Cardiac muscle cell (in vitro differentiated cells and primary cell): ENCODE results near the gene JAKMIP2. TPM values are rescaled to one million over a fixed set of nuclear protein-coding genes. Genes with fewer than 3 reads are reported as not detected.

Experiments used
- DNase-seq, 2 donors: peaks; one replicate each; pipeline versions ENCODE4 v3.0.0 to v3.0.0-alpha.2; 2010 to 2017; ENCODE audit warnings: low read depth in 1 of 2, low spot score in 1 of 2
- H3K27ac ChIP-seq: fragments of 200-600 bp; sonication (generic); 2 replicates; pipeline ENCODE4 v1.5.1; 2016
- H3K27me3 ChIP-seq: fragments of 200-600 bp; sonication (generic); 2 replicates; pipeline ENCODE4 v1.6.0; 2016; ENCODE audit warnings: control low read depth
- H3K36me3 ChIP-seq: fragments of 200-600 bp; sonication (generic); 2 replicates; pipeline ENCODE4 v1.5.1; 2016; ENCODE audit warnings: control low read depth
- H3K4me1 ChIP-seq: fragments of 200-600 bp; sonication (generic); 2 replicates; pipeline ENCODE4 v1.8.1; 2017; ENCODE audit warnings: low read depth, mild to moderate bottlenecking, mixed run types
- H3K4me3 ChIP-seq: fragments of 200-600 bp; sonication (generic); 2 replicates; pipeline ENCODE4 v1.5.1; 2016; ENCODE audit warnings: mild to moderate bottlenecking
- H3K9me3 ChIP-seq: fragments of 200-600 bp; sonication (generic); 2 replicates; pipeline ENCODE4 v1.5.1; 2017; ENCODE audit warnings: low read depth, mild to moderate bottlenecking, control low read depth
- polyA plus RNA-seq: library from polyadenylated mRNA; unstranded; fragments of >200 nt; fragmentation: Nextera tagmentation; extraction: Ambion mirVana; gene quantifications from 2 replicates; pipeline ENCODE4 v1.2.1, GENCODE V29; 2016
- total RNA-seq: library from RNA; depleted of rRNA; stranded (reverse); fragments of >200 nt; gene quantifications from 2 replicates; pipeline ENCODE4 v1.2.3, GENCODE V29; 2016
- TF ChIP-seq, protein P1 (sequence below): IDR thresholded peaks from 2 replicates; pipeline ENCODE4 v1.5.1; 2012; ENCODE audit warnings: low read depth, mild to moderate bottlenecking, low read length

JAKMIP2 gene
- total and polyA plus RNA-seq, 2 experiments from 2014 or later, result 14.5 to 15.9 TPM

DNA sequence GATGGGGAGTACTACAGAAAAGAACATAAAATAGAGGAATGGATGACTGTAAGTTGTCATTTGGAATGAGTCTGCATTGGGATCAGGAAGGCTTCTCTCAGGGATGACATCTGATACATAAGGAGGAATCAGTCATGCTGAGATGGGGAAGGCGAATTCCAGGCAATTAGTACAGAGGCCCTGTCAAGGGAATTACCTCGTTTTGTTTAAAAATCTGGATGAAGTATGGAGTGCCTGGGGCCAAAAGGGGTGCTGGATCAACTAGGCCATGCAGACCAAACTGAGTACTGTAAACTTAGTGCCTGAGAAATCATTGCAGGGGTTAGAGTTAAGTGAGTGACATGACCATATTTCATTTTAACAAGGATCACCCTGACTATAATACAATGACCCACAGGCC, 30.5 kb downstream of the JAKMIP2 start:
- DNase-seq, result no peak
- H3K27me3 ChIP-seq, result no peaks in the 10 kb centered on the region
- H3K9me3 ChIP-seq, result no peaks in the 10 kb centered on the region
- H3K4me1 ChIP-seq, result peaks cover 12% of the 10 kb centered on the region
- TF ChIP-seq, protein P1, sequence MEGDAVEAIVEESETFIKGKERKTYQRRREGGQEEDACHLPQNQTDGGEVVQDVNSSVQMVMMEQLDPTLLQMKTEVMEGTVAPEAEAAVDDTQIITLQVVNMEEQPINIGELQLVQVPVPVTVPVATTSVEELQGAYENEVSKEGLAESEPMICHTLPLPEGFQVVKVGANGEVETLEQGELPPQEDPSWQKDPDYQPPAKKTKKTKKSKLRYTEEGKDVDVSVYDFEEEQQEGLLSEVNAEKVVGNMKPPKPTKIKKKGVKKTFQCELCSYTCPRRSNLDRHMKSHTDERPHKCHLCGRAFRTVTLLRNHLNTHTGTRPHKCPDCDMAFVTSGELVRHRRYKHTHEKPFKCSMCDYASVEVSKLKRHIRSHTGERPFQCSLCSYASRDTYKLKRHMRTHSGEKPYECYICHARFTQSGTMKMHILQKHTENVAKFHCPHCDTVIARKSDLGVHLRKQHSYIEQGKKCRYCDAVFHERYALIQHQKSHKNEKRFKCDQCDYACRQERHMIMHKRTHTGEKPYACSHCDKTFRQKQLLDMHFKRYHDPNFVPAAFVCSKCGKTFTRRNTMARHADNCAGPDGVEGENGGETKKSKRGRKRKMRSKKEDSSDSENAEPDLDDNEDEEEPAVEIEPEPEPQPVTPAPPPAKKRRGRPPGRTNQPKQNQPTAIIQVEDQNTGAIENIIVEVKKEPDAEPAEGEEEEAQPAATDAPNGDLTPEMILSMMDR, result no peak
- H3K27ac ChIP-seq, result no peak overlapping the region
- no peak overlapping the region for H3K4me3 ChIP-seq
- no peaks in the 10 kb centered on the region for H3K36me3 ChIP-seq

GRCh38 chr5:147751156-147751830, 31.2 kb downstream of the JAKMIP2 start:
- Histone ChIP-seq H3K27me3 (no peaks in the 10 kb centered on the region), H3K4me1 (peaks cover 12% of the 10 kb centered on the region), H3K36me3 (no peaks in the 10 kb centered on the region), H3K27ac (no peak overlapping the region), H3K4me3 (no peak overlapping the region), H3K9me3 (no peaks in the 10 kb centered on the region)
- DNase-seq, result no peak
- TF ChIP-seq, protein P1, result no peak

- TF ChIP-seq, protein P1, result no peak
- H3K4me1 ChIP-seq, result peaks cover 12% of the 10 kb centered on the region
- H3K27me3 ChIP-seq, result no peaks in the 10 kb centered on the region
- H3K9me3 ChIP-seq, result no peaks in the 10 kb centered on the region
- no peak for DNase-seq
- no peaks in the 10 kb centered on the region for H3K36me3 ChIP-seq
- no peak overlapping the region for H3K27ac ChIP-seq
- no peak overlapping the region for H3K4me3 ChIP-seq
Observed at GRCh38 chr5:147750065-147750464, 32.5 kb downstream of the JAKMIP2 start.

DNA sequence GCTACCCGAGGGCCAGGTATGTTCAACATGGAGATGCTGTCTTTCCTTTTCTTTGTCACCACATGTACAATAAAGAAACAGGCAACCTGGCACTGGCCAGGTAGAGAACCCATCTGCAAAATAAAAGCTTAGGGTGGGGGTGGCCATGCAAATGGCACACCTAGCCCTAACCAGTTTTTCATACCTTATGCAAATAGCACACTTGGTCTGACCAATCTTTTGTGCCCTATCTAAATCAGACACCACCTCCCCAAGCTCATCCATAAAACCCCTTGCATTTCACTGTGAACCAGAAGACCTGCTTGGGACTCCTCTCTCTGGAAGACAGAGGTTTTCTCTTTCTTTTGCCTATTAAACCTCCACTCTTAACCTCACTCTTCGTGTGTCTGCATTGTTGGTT, 33.9 kb downstream of the JAKMIP2 start:
- H3K4me3 ChIP-seq, result no peak overlapping the region
- H3K36me3 ChIP-seq, result no peaks in the 10 kb centered on the region
- H3K9me3 ChIP-seq, result no peaks in the 10 kb centered on the region
- TF ChIP-seq, protein P1, result no peak
- peaks cover 24% of the 10 kb centered on the region for H3K4me1 ChIP-seq
- H3K27ac ChIP-seq, result no peak overlapping the region
- no peaks in the 10 kb centered on the region for H3K27me3 ChIP-seq
- no peak for DNase-seq

DNA sequence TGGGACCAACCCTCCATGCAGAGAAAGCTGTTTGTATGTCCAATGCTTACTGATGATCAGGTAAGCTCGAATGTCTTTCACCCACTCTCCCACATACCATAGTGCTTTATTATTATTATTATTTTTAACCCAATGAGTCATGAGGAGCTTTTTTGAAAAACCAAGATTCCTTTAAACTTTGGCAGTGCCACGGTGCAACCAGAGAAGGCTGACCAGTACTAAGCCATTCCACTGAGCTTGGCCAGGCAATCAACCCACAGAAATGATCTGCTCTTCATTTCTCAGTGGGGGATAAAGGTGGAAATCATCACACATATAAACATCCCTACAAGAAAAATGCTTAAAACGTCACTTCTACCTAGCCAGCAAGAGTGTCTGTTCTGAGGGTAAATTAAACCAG, 35.5 kb downstream of the JAKMIP2 start:
- Histone ChIP-seq H3K27me3 (no peaks in the 10 kb centered on the region), H3K9me3 (no peaks in the 10 kb centered on the region), H3K36me3 (no peaks in the 10 kb centered on the region), H3K4me1 (peaks cover 31% of the 10 kb centered on the region), H3K27ac (no peak overlapping the region), H3K4me3 (no peak overlapping the region)
- TF ChIP-seq, protein P1, result no peak
- DNase-seq, result no peak
